HepG2 (cell line): ENCODE results near the gene SLC17A9. TPM values are rescaled to one million over a fixed set of nuclear protein-coding genes. Genes with fewer than 3 reads are reported as not detected.

Experiments used
- DMTF1 ChIP-seq: sonication (generic); formaldehyde crosslinking; IDR thresholded peaks from 2 replicates; pipeline ENCODE4 v1.4.0; 2020; ENCODE audit warnings: mild to moderate bottlenecking, missing genetic modification reagents
- FOXA1 ChIP-seq, 2 experiments: fragments of 450-650 bp in 1 of 2; sonication (generic) in 1 of 2; formaldehyde crosslinking in 1 of 2; IDR thresholded peaks; 2 replicates each; pipeline versions ENCODE4 v1.4.0 to v1.6.1; 2016 to 2020; ENCODE audit warnings: missing genetic modification reagents in 1 of 2
- FOXK1 ChIP-seq: sonication (generic); formaldehyde crosslinking; IDR thresholded peaks from 2 replicates; pipeline ENCODE4 v1.4.0; 2020; ENCODE audit warnings: low read depth, missing genetic modification reagents, borderline replicate concordance
- HMGA1 ChIP-seq: sonication (generic); formaldehyde crosslinking; conservative IDR thresholded peaks from 2 replicates; pipeline ENCODE4 v1.4.0; 2020; ENCODE audit warnings: missing genetic modification reagents
- ISL2 ChIP-seq: sonication (generic); formaldehyde crosslinking; IDR thresholded peaks from 2 replicates; pipeline ENCODE4 v1.5.0; 2020; ENCODE audit warnings: missing genetic modification reagents
- MAF1 ChIP-seq: sonication (generic); formaldehyde crosslinking; IDR thresholded peaks from 2 replicates; pipeline ENCODE4 v1.5.0; 2020; ENCODE audit warnings: missing genetic modification reagents, borderline replicate concordance
- MAX ChIP-seq: IDR thresholded peaks from 2 replicates; pipeline ENCODE4 v1.6.1; 2012; ENCODE audit warnings: inconsistent platforms
- MEIS2 ChIP-seq: sonication (generic); formaldehyde crosslinking; IDR thresholded peaks from 2 replicates; pipeline ENCODE4 v1.9.0; 2021; ENCODE audit warnings: mild to moderate bottlenecking, missing genetic modification reagents
- NFE2L1 ChIP-seq: sonication (generic); formaldehyde crosslinking; IDR thresholded peaks from 2 replicates; pipeline ENCODE4 v1.4.0; 2020; ENCODE audit warnings: missing genetic modification reagents, mild to moderate bottlenecking, borderline replicate concordance
- PHF21A ChIP-seq: sonication (generic); formaldehyde crosslinking; IDR thresholded peaks from 2 replicates; pipeline ENCODE4 v1.5.0; 2020; ENCODE audit warnings: mild to moderate bottlenecking, missing genetic modification reagents
- SOX13 ChIP-seq, 3 experiments: fragments of 450-650 bp in 1 of 3; sonication (generic) in 1 of 3; formaldehyde crosslinking in 1 of 3; IDR thresholded peaks in 2 of 3; conservative IDR thresholded peaks in 1 of 3; 2 replicates each; pipeline versions ENCODE4 v1.5.0 to v1.6.1; 2016 to 2020; ENCODE audit warnings: antibody characterized with exemption in 1 of 3, mild to moderate bottlenecking in 1 of 3, missing compliant biosample characterization in 1 of 3, missing genetic modification reagents in 1 of 3, moderate library complexity in 1 of 3
- TCF7L2 ChIP-seq: IDR thresholded peaks from 2 replicates; pipeline ENCODE4 v1.6.1; 2011; ENCODE audit warnings: mild to moderate bottlenecking, low read depth, low read length, moderate library complexity
- XBP1 ChIP-seq: sonication (generic); formaldehyde crosslinking; IDR thresholded peaks from 2 replicates; pipeline ENCODE4 v1.5.0; 2020; ENCODE audit warnings: missing genetic modification reagents
- ZNF230 ChIP-seq: sonication (generic); formaldehyde crosslinking; IDR thresholded peaks from 2 replicates; pipeline ENCODE4 v1.4.0; 2020; ENCODE audit warnings: mild to moderate bottlenecking, missing genetic modification reagents
- ZNF280B ChIP-seq: sonication (generic); formaldehyde crosslinking; IDR thresholded peaks from 2 replicates; pipeline ENCODE4 v1.5.0; 2020; ENCODE audit warnings: missing genetic modification reagents, mild to moderate bottlenecking, borderline replicate concordance
- ZNF280D ChIP-seq: sonication (generic); formaldehyde crosslinking; IDR thresholded peaks from 2 replicates; pipeline ENCODE4 v1.5.1; 2020; ENCODE audit warnings: mild to moderate bottlenecking, missing genetic modification reagents
- ZNF382 ChIP-seq: sonication (generic); formaldehyde crosslinking; IDR thresholded peaks from 2 replicates; pipeline ENCODE4 v1.5.0; 2020; ENCODE audit warnings: missing genetic modification reagents, mild to moderate bottlenecking, borderline replicate concordance
- ZNF850 ChIP-seq: sonication (generic); formaldehyde crosslinking; conservative IDR thresholded peaks from 2 replicates; pipeline ENCODE4 v1.9.0; 2021; ENCODE audit warnings: mild to moderate bottlenecking, missing genetic modification reagents
- ZNF878 ChIP-seq: sonication (generic); formaldehyde crosslinking; IDR thresholded peaks from 2 replicates; pipeline ENCODE4 v1.8.1; 2023; ENCODE audit warnings: mild to moderate bottlenecking, missing genetic modification reagents, moderate library complexity
- ZSCAN31 ChIP-seq: sonication (generic); formaldehyde crosslinking; IDR thresholded peaks from 2 replicates; pipeline ENCODE4 v1.5.0; 2020; ENCODE audit warnings: low read depth, mild to moderate bottlenecking, missing genetic modification reagents
- polyA plus RNA-seq, 8 experiments: library from polyadenylated mRNA; depleted of rRNA in 3 of 8; stranded (reverse) in 7 of 8; unstranded in 1 of 8; fragments of >200 nt; fragmentation: Illumina TruSeq in 4 of 8; extraction: Trizol in 4 of 8; gene quantifications; 2 replicates each; pipeline versions ENCODE4 v1.2.1 to v1.2.3, GENCODE V29; 2011 to 2016; ENCODE audit warnings: low read depth in 4 of 8, missing spikeins in 1 of 8, mixed read lengths in 1 of 8; ENCODE audit not compliant: insufficient read depth in 1 of 8
- total RNA-seq, 5 experiments: library from RNA; depleted of rRNA; stranded (reverse); fragments of >200 nt; fragmentation: Illumina TruSeq; extraction: Trizol; gene quantifications; 2 replicates each; pipeline ENCODE4 v1.2.3, GENCODE V29; 2016; ENCODE audit warnings: low read depth in 1 of 5
- TF ChIP-seq, protein P1 (sequence below): sonication (generic); formaldehyde crosslinking; IDR thresholded peaks from 2 replicates; pipeline ENCODE4 v1.5.0; 2020; ENCODE audit warnings: missing genetic modification reagents

The SLC17A9 gene
- total and polyA plus RNA-seq, 2 of the 13 experiments (the other 11 are each of a cell fraction or from before 2014, with no cell fraction given), result 110 to 191 TPM

DNA sequence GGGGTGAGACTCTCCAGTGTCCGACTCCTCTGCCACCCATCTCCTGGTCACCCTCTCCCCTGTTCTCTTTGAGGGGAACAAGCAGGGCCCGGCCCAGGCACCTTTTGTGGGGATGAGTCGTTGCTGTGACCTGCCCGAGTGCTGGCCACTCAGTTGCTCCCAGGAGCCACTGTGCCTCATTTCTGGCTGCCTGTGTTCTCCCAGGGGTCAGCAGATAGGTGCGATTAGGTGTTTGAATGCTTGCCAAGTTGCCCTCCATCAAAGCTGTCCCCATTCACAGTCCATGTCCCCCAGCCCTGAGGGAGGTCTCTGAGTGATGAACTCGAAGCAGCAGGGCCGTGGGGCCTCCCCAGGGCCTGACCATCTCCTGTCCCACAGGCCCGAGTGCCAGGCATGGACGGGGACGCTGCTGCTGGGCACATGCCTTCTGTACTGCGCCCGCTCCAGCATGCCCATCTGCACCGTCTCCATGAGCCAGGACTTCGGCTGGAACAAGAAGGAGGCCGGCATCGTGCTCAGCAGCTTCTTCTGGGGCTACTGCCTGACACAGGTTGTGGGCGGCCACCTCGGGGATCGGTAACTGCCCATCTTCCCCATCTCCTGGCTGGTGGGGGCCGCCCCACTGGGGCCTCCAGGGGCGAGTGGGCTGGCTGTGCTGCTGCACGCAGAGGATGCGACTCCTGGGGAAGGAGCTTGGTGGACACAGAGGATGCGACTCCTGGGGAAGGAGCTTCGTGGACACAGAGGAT is 4.1 kb downstream of the SLC17A9 start (continued):
- TF ChIP-seq ZNF280B (CRISPR knock-in tag) (0 out of 2 replicates have a peak, but pooled peaks have one; percentile 15), MEIS2 (CRISPR knock-in tag) (no peak), ZSCAN31 (CRISPR knock-in tag) (0 out of 2 replicates have a peak, but pooled peaks have one; percentile 29), FOXA1 (IDR thresholded peaks at IDR 0.05) (no peak), FOXA1 (CRISPR knock-in tag; IDR thresholded peaks at IDR 0.05) (no peak), SOX13 (IDR thresholded peaks at IDR 0.05) (no peak), SOX13 (CRISPR knock-in tag; conservative IDR thresholded peaks at IDR 0.05 in 1 of 2, IDR thresholded peaks at IDR 0.05 in 1 of 2) (no peak), PHF21A (CRISPR knock-in tag) (no peak), MAX (no peak), XBP1 (CRISPR knock-in tag) (no peak), ZNF878 (CRISPR knock-in tag) (no peak), FOXK1 (CRISPR knock-in tag) (no peak), ZNF850 (CRISPR knock-in tag) (no peak), DMTF1 (CRISPR knock-in tag) (no peak), ZNF382 (CRISPR knock-in tag) (no peak), NFE2L1 (peak; percentile 38; the same call in 1 of the 2 replicates), HMGA1 (no peak), MAF1 (no peak), TCF7L2 (no peak), ZNF230 (CRISPR knock-in tag) (no peak), ZNF280D (CRISPR knock-in tag) (no peak), ISL2 (no peak)
- TF ChIP-seq, protein P1, sequence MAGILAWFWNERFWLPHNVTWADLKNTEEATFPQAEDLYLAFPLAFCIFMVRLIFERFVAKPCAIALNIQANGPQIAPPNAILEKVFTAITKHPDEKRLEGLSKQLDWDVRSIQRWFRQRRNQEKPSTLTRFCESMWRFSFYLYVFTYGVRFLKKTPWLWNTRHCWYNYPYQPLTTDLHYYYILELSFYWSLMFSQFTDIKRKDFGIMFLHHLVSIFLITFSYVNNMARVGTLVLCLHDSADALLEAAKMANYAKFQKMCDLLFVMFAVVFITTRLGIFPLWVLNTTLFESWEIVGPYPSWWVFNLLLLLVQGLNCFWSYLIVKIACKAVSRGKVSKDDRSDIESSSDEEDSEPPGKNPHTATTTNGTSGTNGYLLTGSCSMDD (CRISPR knock-in tag), result 0 out of 2 replicates have a peak, but pooled peaks have one; percentile 73
